HFF-Myc (cell line): ENCODE data around the gene MYO5B.
"Not testable (repeated sequence)": the region's sequence is repeated elsewhere in the genome, so short reads cannot be mapped to it uniquely, and the experiment has no call there.

ENCODE experiments used
- DNase-seq: peaks from one replicate; pipeline ENCODE4 v3.0.0-alpha.2; 2011; ENCODE audit warnings: low read depth; ENCODE audit errors: extremely low read depth
- H3K4me3 ChIP-seq: replicated peaks from 2 replicates; pipeline ENCODE4 v1.5.1; 2011; ENCODE audit warnings: low read depth, mild to moderate bottlenecking, control low read depth, low read length
- TF ChIP-seq, protein P1 (sequence below): IDR thresholded peaks from 2 replicates; pipeline ENCODE4 v1.5.1; 2012; ENCODE audit warnings: mild to moderate bottlenecking, low read depth, low read length, control low read depth; ENCODE audit errors: missing control alignments

MYO5B gene

GRCh38 chr18:50096766-50097435 is 98.0 kb downstream of the MYO5B start:
- DNase-seq, result no peak
- TF ChIP-seq, protein P1, sequence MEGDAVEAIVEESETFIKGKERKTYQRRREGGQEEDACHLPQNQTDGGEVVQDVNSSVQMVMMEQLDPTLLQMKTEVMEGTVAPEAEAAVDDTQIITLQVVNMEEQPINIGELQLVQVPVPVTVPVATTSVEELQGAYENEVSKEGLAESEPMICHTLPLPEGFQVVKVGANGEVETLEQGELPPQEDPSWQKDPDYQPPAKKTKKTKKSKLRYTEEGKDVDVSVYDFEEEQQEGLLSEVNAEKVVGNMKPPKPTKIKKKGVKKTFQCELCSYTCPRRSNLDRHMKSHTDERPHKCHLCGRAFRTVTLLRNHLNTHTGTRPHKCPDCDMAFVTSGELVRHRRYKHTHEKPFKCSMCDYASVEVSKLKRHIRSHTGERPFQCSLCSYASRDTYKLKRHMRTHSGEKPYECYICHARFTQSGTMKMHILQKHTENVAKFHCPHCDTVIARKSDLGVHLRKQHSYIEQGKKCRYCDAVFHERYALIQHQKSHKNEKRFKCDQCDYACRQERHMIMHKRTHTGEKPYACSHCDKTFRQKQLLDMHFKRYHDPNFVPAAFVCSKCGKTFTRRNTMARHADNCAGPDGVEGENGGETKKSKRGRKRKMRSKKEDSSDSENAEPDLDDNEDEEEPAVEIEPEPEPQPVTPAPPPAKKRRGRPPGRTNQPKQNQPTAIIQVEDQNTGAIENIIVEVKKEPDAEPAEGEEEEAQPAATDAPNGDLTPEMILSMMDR, result no peak

GRCh38 chr18:50094786-50095185 is 100.2 kb downstream of the MYO5B start:
- DNase-seq, H3K4me3 ChIP-seq: not testable (repeated sequence)

More at GRCh38 chr18:50096766-50097435, 98.0 kb downstream of the MYO5B start:
- no peak overlapping the region for H3K4me3 ChIP-seq

GRCh38 chr18:50094221-50094773 is 100.7 kb downstream of the MYO5B start:
- H3K4me3 ChIP-seq, result no peak overlapping the region
- TF ChIP-seq, protein P1, result no peak
- DNase-seq, result no peak

DNA sequence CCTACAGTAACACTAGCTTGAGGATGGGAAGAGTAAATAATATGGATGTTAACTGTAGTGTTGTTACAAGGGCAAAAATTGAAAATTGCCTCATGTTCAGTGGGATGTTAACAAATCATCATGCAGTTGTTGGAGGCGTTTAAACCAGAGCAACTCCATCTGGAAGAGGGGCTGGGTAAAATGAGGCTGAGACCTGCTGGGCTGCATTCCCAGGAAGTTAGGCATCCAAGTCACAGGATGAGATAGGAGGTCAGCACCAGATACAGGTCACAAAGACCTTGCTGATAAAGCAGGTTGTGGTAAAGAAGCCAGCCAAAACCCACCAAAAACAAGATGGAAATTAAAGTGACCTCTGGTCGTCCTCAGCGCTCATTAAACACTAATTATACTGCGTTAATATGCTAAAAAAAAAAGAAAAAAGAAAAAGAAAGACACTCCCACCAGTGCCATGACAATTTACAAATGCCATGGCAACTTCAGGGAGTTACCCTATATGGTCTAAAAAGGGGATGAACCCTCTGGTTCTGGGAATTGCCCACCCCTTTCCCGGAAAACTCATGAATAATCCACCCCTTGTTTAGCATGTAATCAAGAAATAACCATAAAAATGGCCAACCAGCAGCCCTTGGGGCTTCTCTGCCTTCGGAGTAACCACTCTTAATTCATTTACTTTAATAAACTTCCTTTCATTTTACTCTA is 101.4 kb downstream of the MYO5B start:
- no peak overlapping the region for H3K4me3 ChIP-seq
- DNase-seq, result no peak
- TF ChIP-seq, protein P1, result no peak

GRCh38 chr18:50092245-50092805 is 102.6 kb downstream of the MYO5B start:
- H3K4me3 ChIP-seq, result no peak overlapping the region
- TF ChIP-seq, protein P1, result no peak
- no peak for DNase-seq

DNA sequence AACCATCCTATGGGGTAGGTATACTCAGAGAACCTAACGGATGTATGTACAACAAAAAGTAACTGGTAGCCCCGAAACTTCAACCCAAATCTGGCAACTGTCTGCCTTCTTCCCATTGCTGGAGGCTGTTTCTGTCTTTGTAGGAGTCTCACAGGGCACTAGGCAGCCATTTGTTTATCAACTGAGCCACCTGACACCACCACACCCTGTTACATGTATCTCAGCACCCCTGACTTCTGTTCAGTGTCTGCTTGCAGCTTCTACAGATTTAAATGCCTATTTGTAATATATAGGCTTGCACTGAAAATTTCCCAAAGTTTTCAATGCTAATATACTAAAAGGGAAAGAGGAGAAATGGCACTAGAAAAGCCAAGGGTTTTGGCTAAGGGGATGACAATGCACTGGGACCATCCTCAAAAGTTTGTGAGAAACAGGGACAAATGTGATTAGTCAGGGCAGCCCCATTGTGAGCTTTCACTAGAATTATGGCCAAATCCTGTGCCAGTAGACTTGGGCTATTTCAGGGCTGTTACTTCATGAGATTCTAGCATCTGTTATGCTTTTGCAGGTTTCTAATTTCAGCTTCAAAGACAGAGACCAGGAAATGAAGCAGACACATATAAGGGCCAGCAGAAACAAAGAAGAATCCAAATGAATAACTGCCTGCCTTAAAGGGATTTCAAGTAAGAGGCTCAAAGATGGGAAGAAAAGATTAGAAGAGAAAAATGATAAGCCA is 103.3 kb downstream of the MYO5B start:
- TF ChIP-seq, protein P1, result no peak
- DNase-seq, result no peak
- H3K4me3 ChIP-seq, result no peak overlapping the region
